ENCODE results near the gene TBC1D22A.
"Not testable (repeated sequence)": the region's sequence is repeated elsewhere in the genome, so short reads cannot be mapped to it uniquely, and the experiment has no call there.

- not testable (repeated sequence) for TF ChIP-seq ZFX (CRISPR knock-in tag; IDR thresholded peaks at IDR 0.05); MCM2 (IDR thresholded peaks at IDR 0.05; ENCODE audit: low read depth); ZBTB8A (IDR thresholded peaks at IDR 0.05; ENCODE audit: partially characterized antibody); POLR2AphosphoS5 (IDR thresholded peaks at IDR 0.05; ENCODE audit: control insufficient read depth, insufficient read depth, low read depth, low read length); YY1 (IDR thresholded peaks at IDR 0.05; ENCODE audit: borderline replicate concordance in 1 of 3, control insufficient read depth in 1 of 3, extremely low read depth in 1 of 3, insufficient read depth in 3 of 3, insufficient read length in 1 of 3, insufficient replicate concordance in 2 of 3, low read depth in 1 of 3, low read length in 2 of 3); ZBTB33 (CRISPR knock-in tag; IDR thresholded peaks at IDR 0.05); TAF1 (IDR thresholded peaks at IDR 0.05; ENCODE audit: control insufficient read depth, extremely low read depth, insufficient read depth, low read length, severe bottlenecking); EZH2 (IDR thresholded peaks at IDR 0.05; ENCODE audit: borderline replicate concordance, low read depth, low read length); BHLHE40 (IDR thresholded peaks at IDR 0.05; ENCODE audit: low read length)
These were observed 216.2 kb downstream of the TBC1D22A start for GRCh38 chr22:46978668-46979067.

Data from K562 (cell line).